OCI-LY7 (cell line): ENCODE measurements around the gene F13A1. TPM values are rescaled to one million over a fixed set of nuclear protein-coding genes. Genes with fewer than 3 reads are reported as not detected.

Experiments
- BruUV-seq: library from RNA; stranded (reverse); fragments of 400-500 nt; replicated peaks from 2 replicates; lab custom pipeline; 2021; lab: Mats Ljungman, UMichigan
- CTCF ChIA-PET: fragments of 300-600 bp; sonication (Branson Sonifier 250); formaldehyde crosslinking; loops from one replicate; lab custom pipeline; 2022; ENCODE audit warnings: antibody characterized with exemption; ENCODE audit not compliant: unreplicated experiment; lab: Charles Lee
- POLR2A ChIA-PET: fragments of 300-600 bp; sonication (Branson Sonifier 250); formaldehyde crosslinking; loops from one replicate; lab custom pipeline; 2022; ENCODE audit warnings: antibody characterized with exemption; lab: Charles Lee
- DNase-seq: peaks from one replicate; pipeline ENCODE4 v3.0.0-alpha.2; 2015; ENCODE audit warnings: low spot score
- H2AFZ ChIP-seq: fragments of 200-600 bp; sonication (generic), shearing (Covaris generic); 2 replicates; pipeline ENCODE4 v1.6.1; 2014; ENCODE audit warnings: mild to moderate bottlenecking, antibody characterized with exemption, low read length, moderate library complexity
- H3K27ac ChIP-seq: fragments of 200-600 bp; sonication (generic); 2 replicates; pipeline ENCODE4 v1.5.1; 2014; ENCODE audit warnings: mixed run types, low read depth, mild to moderate bottlenecking, moderate library complexity, low read length, inconsistent platforms; ENCODE audit not compliant: poor library complexity, severe bottlenecking
- H3K36me3 ChIP-seq: fragments of 200-600 bp; sonication (generic); 2 replicates; pipeline ENCODE4 v1.6.1; 2014; ENCODE audit warnings: mild to moderate bottlenecking, antibody characterized with exemption, low read length, moderate library complexity, mixed read lengths; ENCODE audit not compliant: insufficient read depth
- H3K4me1 ChIP-seq: fragments of 200-600 bp; sonication (generic); 2 replicates; pipeline ENCODE4 v1.5.1; 2014; ENCODE audit warnings: mild to moderate bottlenecking, low read length; ENCODE audit not compliant: insufficient read depth, poor library complexity, severe bottlenecking
- H3K4me2 ChIP-seq: fragments of 200-600 bp; sonication (generic); 2 replicates; pipeline ENCODE4 v1.6.1; 2014; ENCODE audit warnings: mild to moderate bottlenecking, low read length
- H3K4me3 ChIP-seq: fragments of 200-600 bp; sonication (generic); 2 replicates; pipeline ENCODE4 v1.5.1; 2014; ENCODE audit warnings: mild to moderate bottlenecking, low read depth, low read length; ENCODE audit not compliant: poor library complexity, severe bottlenecking
- H3K79me2 ChIP-seq: fragments of 200-600 bp; sonication (generic); 2 replicates; pipeline ENCODE4 v1.6.1; 2016; ENCODE audit warnings: low read depth, mild to moderate bottlenecking, low read length, moderate library complexity, mixed read lengths; ENCODE audit not compliant: insufficient read depth
- H3K9me2 ChIP-seq: fragments of 200-600 bp; sonication (generic); 2 replicates; pipeline ENCODE4 v1.6.1; 2016; ENCODE audit warnings: mild to moderate bottlenecking, low read length, mixed read lengths; ENCODE audit not compliant: insufficient read depth
- H3K9me3 ChIP-seq: fragments of 200-600 bp; sonication (generic); 2 replicates; pipeline ENCODE4 v1.6.1; 2014; ENCODE audit warnings: mild to moderate bottlenecking, mixed run types, low read length, mixed read lengths
- H4K20me1 ChIP-seq: fragments of 200-600 bp; sonication (generic); 2 replicates; pipeline ENCODE4 v1.6.1; 2014; ENCODE audit warnings: mild to moderate bottlenecking, antibody characterized with exemption, low read length, moderate library complexity, mixed read lengths; ENCODE audit not compliant: insufficient read depth
- CTCF ChIP-seq: fragments of 200-600 bp; sonication (generic); conservative IDR thresholded peaks from 2 replicates; pipeline ENCODE4 v1.5.1; 2014; ENCODE audit warnings: mild to moderate bottlenecking, antibody characterized with exemption, low read length, moderate library complexity, mixed read lengths
- EZH2phosphoT487 ChIP-seq: fragments of 200-600 bp; sonication (generic); IDR thresholded peaks from 2 replicates; pipeline ENCODE4 v1.6.1; 2018; ENCODE audit warnings: low read depth, borderline replicate concordance, mild to moderate bottlenecking, mixed run types, antibody characterized with exemption, low read length, moderate library complexity, mixed read lengths
- intact Hi-C: fragments of 100-400 bp; cut with micrococcal nuclease; formaldehyde crosslinking; loops from one replicate; pipeline ENCODE4 v1.10.0; 2022; ENCODE audit not compliant: unreplicated experiment
- total RNA-seq, 2 experiments: library from RNA; depleted of rRNA in 1 of 2; stranded (reverse); fragments of >200 nt in 1 of 2; shearing (Covaris generic) in 1 of 2; gene quantifications; 2 replicates each; pipeline ENCODE4 v1.2.3, GENCODE V29; 2014 to 2022

Gene F13A1
- total RNA-seq, 2 experiments from 2014 or later, result 0.13 to 0.63 TPM

- intact Hi-C loops, result no loop called here
- ChIA-PET POLR2A (interaction anchor here (0.7 to 1.3 kb wide), 2 partner anchors 23 to 28 kb away, joined by 3 to 5 read pairs; no protein-coding TSS in a partner anchor), CTCF (no interaction called here)
- Histone ChIP-seq H3K4me3 (no peak overlapping the region), H3K4me1 (peaks cover 51% of the 10 kb centered on the region), H3K9me2 (no peaks in the 10 kb centered on the region), H3K4me2 (no peak overlapping the region), H3K9me3 (peaks cover 12% of the 10 kb centered on the region; the same call in 1 of the 2 replicates), H2AFZ (no peak overlapping the region), H4K20me1 (no peaks in the 10 kb centered on the region), H3K79me2 (no peaks in the 10 kb centered on the region), H3K27ac (no peak overlapping the region), H3K36me3 (peaks cover 10% of the 10 kb centered on the region; the same call in 1 of the 2 replicates)
- TF ChIP-seq CTCF (no peak), EZH2phosphoT487 (no peak)
- BruUV-seq, result no TSS peak
- no peak for DNase-seq
Measured at GRCh38 chr6:6357530-6357929, 37.1 kb upstream of the F13A1 start.

DNA sequence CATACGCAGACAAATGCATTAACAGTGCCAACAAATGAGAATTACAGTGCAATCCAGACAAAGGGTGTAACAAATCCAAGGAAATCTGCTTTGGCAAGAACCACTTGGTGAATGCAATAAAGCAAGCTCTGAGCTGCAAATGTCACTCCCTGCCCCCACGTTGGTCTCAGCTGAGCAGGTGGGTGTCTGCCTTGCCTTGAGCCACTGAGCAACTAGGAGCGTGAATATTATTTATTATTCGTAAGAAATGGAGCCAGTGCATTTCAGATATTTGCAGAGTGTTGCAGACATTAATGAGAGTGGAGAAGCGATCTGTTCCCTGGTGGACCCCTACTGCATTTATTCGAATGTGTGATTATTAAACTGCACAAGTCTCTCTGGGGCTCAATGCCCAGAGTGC, 36.6 kb upstream of the F13A1 start:
- no peak for TF ChIP-seq EZH2phosphoT487
- no peak for TF ChIP-seq CTCF
- peaks cover 46% of the 10 kb centered on the region for H3K4me1 ChIP-seq
- ChIA-PET POLR2A (interaction anchor here (0.5 to 1.5 kb wide), 4 partner anchors 23 to 102 kb away, joined by 3 to 6 read pairs (median 4); no protein-coding TSS in a partner anchor), CTCF (no interaction called here)
- no TSS peak for BruUV-seq
- H3K36me3 ChIP-seq, result peaks cover 10% of the 10 kb centered on the region; the same call in 1 of the 2 replicates
- H3K9me3 ChIP-seq, result peaks cover 12% of the 10 kb centered on the region; the same call in 1 of the 2 replicates
- H3K79me2 ChIP-seq, result no peaks in the 10 kb centered on the region
- no peak overlapping the region for H3K4me2 ChIP-seq
- H3K9me2 ChIP-seq, result no peaks in the 10 kb centered on the region
- intact Hi-C loops, result no loop called here
- no peak for DNase-seq
- H4K20me1 ChIP-seq, result no peaks in the 10 kb centered on the region
- no peak overlapping the region for H3K27ac ChIP-seq
- no peak overlapping the region for H3K4me3 ChIP-seq
- H2AFZ ChIP-seq, result no peak overlapping the region

- ChIA-PET CTCF (no interaction called here), POLR2A (interaction anchor here (0.5 kb wide), 1 partner anchor 131 kb away, joined by 3 read pairs; no protein-coding TSS in a partner anchor)
- intact Hi-C loops, result no loop called here
Measured at GRCh38 chr6:6352772-6353171, 32.3 kb upstream of the F13A1 start.

More at GRCh38 chr6:6352772-6353171, 32.3 kb upstream of the F13A1 start:
- no TSS peak for BruUV-seq
- Histone ChIP-seq H3K4me3 (no peak overlapping the region), H3K79me2 (no peaks in the 10 kb centered on the region), H3K36me3 (no peaks in the 10 kb centered on the region), H3K27ac (no peak overlapping the region), H3K4me2 (no peak overlapping the region), H3K9me3 (no peaks in the 10 kb centered on the region), H4K20me1 (no peaks in the 10 kb centered on the region), H2AFZ (no peak overlapping the region), H3K4me1 (peaks cover 31% of the 10 kb centered on the region), H3K9me2 (no peaks in the 10 kb centered on the region)
- no peak for DNase-seq
- TF ChIP-seq CTCF (no peak), EZH2phosphoT487 (no peak)
